Progenitor cell of endocrine pancreas (in vitro differentiated cells): ENCODE results near the gene KIF1A. TPM values are rescaled to one million over a fixed set of nuclear protein-coding genes. Genes with fewer than 3 reads are reported as not detected.

Experiments used
- DNase-seq: peaks from one replicate; pipeline ENCODE4 v3.0.0; 2021; ENCODE audit warnings: low spot score; ENCODE audit not compliant: unreplicated experiment
- H3K27ac Mint-ChIP-seq: 2 replicates; pipeline ENCODE4 v1.8.0; 2021; ENCODE audit warnings: mild to moderate bottlenecking, moderate library complexity, mixed read lengths
- H3K27me3 Mint-ChIP-seq: 2 replicates; pipeline ENCODE4 v1.8.0; 2021; ENCODE audit warnings: mixed read lengths
- H3K36me3 Mint-ChIP-seq: 2 replicates; pipeline ENCODE4 v1.8.0; 2022; ENCODE audit warnings: mixed read lengths; ENCODE audit not compliant: insufficient read depth
- H3K4me1 Mint-ChIP-seq: 2 replicates; pipeline ENCODE4 v1.8.0; 2021; ENCODE audit warnings: low read depth, mixed read lengths
- H3K4me3 Mint-ChIP-seq: 2 replicates; pipeline ENCODE4 v1.8.0; 2021; ENCODE audit warnings: low read depth, mild to moderate bottlenecking, moderate library complexity, mixed read lengths
- H3K9me3 Mint-ChIP-seq: 2 replicates; pipeline ENCODE4 v1.8.0; 2021; ENCODE audit warnings: low read depth, mixed read lengths
- CTCF ChIP-seq: fragments of 200-600 bp; sonication (generic); IDR thresholded peaks from one replicate; pipeline ENCODE4 v1.5.0; 2021; ENCODE audit warnings: antibody characterized with exemption, mild to moderate bottlenecking; ENCODE audit not compliant: unreplicated experiment
- long read RNA-seq: library from polyadenylated mRNA; unstranded; transcript quantifications from one replicate; pipeline ENCODE4 v2.0.0, GENCODE V29; 2020
- total RNA-seq: library from RNA; stranded (reverse); gene quantifications from 2 replicates; pipeline ENCODE4 v1.2.1, GENCODE V29; 2021

The KIF1A gene
- total RNA-seq = 132 and 140 TPM in 2 replicates
- long read RNA-seq, partial matches to known transcripts = 6 of 24 reads
- long read RNA-seq, other reads (novel, unspliced or antisense) = 18 of 24 reads

GRCh38 chr2:240819858-240820606 lies at the start of gene KIF1A:
Gene KIF1A, minus strand, starts transcription at chr2:240820219. Its CDS starts 22,467 bp downstream, at chr2:240797752.
- DNase-seq = peak; percentile 74
- no peaks in the 10 kb centered on the region for H3K9me3 Mint-ChIP-seq
- H3K4me3 Mint-ChIP-seq = peak within 1 kb of the TSS; percentile 73
- H3K36me3 Mint-ChIP-seq = no peaks in the 10 kb centered on the region
- H3K4me1 Mint-ChIP-seq = peaks cover 10% of the 10 kb centered on the region
- peaks cover 43% of the 10 kb centered on the region for H3K27me3 Mint-ChIP-seq
- H3K27ac Mint-ChIP-seq = peak within 1 kb of the TSS; percentile 91
- no peak for TF ChIP-seq CTCF

- Mint-ChIP-seq H3K4me1 (peaks cover 12% of the 10 kb centered on the region), H3K9me3 (no peaks in the 10 kb centered on the region), H3K36me3 (no peaks in the 10 kb centered on the region), H3K27ac (no peak overlapping the region), H3K4me3 (no peak overlapping the region), H3K27me3 (peaks cover 7% of the 10 kb centered on the region)
- DNase-seq = no peak
- TF ChIP-seq CTCF = no peak
Measured at GRCh38 chr2:240869109-240869955, 49.3 kb upstream of the KIF1A start.

GRCh38 chr2:240868286-240869108 lies 48.5 kb upstream of the KIF1A start, which contains the start of gene AGXT:
Gene AGXT, plus strand, starts transcription at chr2:240868824. Its CDS starts 42 bp downstream, at chr2:240868866.
- Mint-ChIP-seq H3K27ac (no peak within 1 kb of the TSS), H3K9me3 (no peaks in the 10 kb centered on the region), H3K27me3 (peaks cover 15% of the 10 kb centered on the region), H3K36me3 (no peaks in the 10 kb centered on the region), H3K4me3 (no peak within 1 kb of the TSS), H3K4me1 (peaks cover 10% of the 10 kb centered on the region)
- TF ChIP-seq CTCF = no peak
- DNase-seq = no peak

GRCh38 chr2:240865391-240865790 lies 45.4 kb upstream of the KIF1A start:
- no peak for DNase-seq
- TF ChIP-seq CTCF = no peak
- Mint-ChIP-seq H3K9me3 (no peaks in the 10 kb centered on the region), H3K27me3 (peaks cover 23% of the 10 kb centered on the region), H3K4me3 (no peak overlapping the region), H3K36me3 (no peaks in the 10 kb centered on the region), H3K4me1 (peaks cover 13% of the 10 kb centered on the region), H3K27ac (no peak overlapping the region)
